Endodermal cell (in vitro differentiated cells): ENCODE measurements around the gene INSR. TPM values are rescaled to one million over a fixed set of nuclear protein-coding genes. Genes with fewer than 3 reads are reported as not detected.

Source experiments
- DNase-seq: peaks from one replicate; pipeline ENCODE4 v3.0.0-alpha.2; 2017
- H3K27ac ChIP-seq: 2 replicates; pipeline ENCODE4 v1.5.1; 2013; ENCODE audit warnings: mild to moderate bottlenecking, low read depth, low read length, moderate library complexity
- H3K27me3 ChIP-seq: 2 replicates; pipeline ENCODE4 v1.6.1; 2013; ENCODE audit warnings: mild to moderate bottlenecking, low read length, moderate library complexity; ENCODE audit not compliant: insufficient read depth, control insufficient read depth, poor library complexity, severe bottlenecking
- H3K36me3 ChIP-seq: 2 replicates; pipeline ENCODE4 v1.7.0; 2013; ENCODE audit warnings: mild to moderate bottlenecking, low read length, moderate library complexity; ENCODE audit not compliant: control insufficient read depth, insufficient read depth
- H3K4me1 ChIP-seq: one replicate; pipeline ENCODE4 v1.7.0; 2013; ENCODE audit warnings: low read length; ENCODE audit not compliant: control insufficient read depth, insufficient read depth
- H3K4me3 ChIP-seq: 2 replicates; pipeline ENCODE4 v1.5.1; 2013; ENCODE audit warnings: mild to moderate bottlenecking, low read length, moderate library complexity
- H3K9ac ChIP-seq: 2 replicates; pipeline ENCODE4 v1.6.1; 2013; ENCODE audit warnings: mild to moderate bottlenecking, low read length, moderate library complexity; ENCODE audit not compliant: poor library complexity, severe bottlenecking; ENCODE audit errors: extremely low read depth
- H3K9me3 ChIP-seq: 2 replicates; pipeline ENCODE4 v1.6.1; 2013; ENCODE audit warnings: mild to moderate bottlenecking, low read length, moderate library complexity; ENCODE audit not compliant: control insufficient read depth
- H3K27ac Mint-ChIP-seq: 2 replicates; pipeline ENCODE4 v1.8.0; 2020; ENCODE audit warnings: mixed read lengths
- H3K27me3 Mint-ChIP-seq: 2 replicates; pipeline ENCODE4 v1.8.0; 2021; ENCODE audit warnings: mild to moderate bottlenecking, mixed read lengths; ENCODE audit not compliant: insufficient read depth
- H3K36me3 Mint-ChIP-seq: 2 replicates; pipeline ENCODE4 v1.8.0; 2020; ENCODE audit warnings: low read depth, mixed read lengths
- H3K4me1 Mint-ChIP-seq: 2 replicates; pipeline ENCODE4 v1.8.0; 2020; ENCODE audit warnings: mixed read lengths
- H3K4me3 Mint-ChIP-seq: 2 replicates; pipeline ENCODE4 v1.8.0; 2020; ENCODE audit warnings: mild to moderate bottlenecking, moderate library complexity, mixed read lengths
- H3K9me3 Mint-ChIP-seq: 2 replicates; pipeline ENCODE4 v1.8.0; 2020; ENCODE audit warnings: mild to moderate bottlenecking, mixed read lengths
- WGBS, 2 experiments: methylation state at CpG; one replicate each; pipeline versions ENCODE4 v1.1.5 to v1.1.7; 2013; ENCODE audit warnings: missing lambda C conversion rate in 2 of 2, mixed read lengths in 1 of 2; ENCODE audit not compliant: insufficient coverage in 1 of 2, insufficient read length in 1 of 2; 5-methylcytosine and 5-hydroxymethylcytosine counted together
- long read RNA-seq, 4 experiments: library from polyadenylated mRNA in 2 of 4; library from RNA in 1 of 4; library from capped mRNA in 1 of 4; stranded (forward) in 3 of 4; unstranded in 1 of 4; transcript quantifications; one replicate each; pipeline ENCODE4 v2.0.0, GENCODE V29; 2020 to 2021; ENCODE audit warnings: inconsistent platforms in 1 of 4
- polyA plus RNA-seq, 2 experiments: library from polyadenylated mRNA; stranded (reverse); fragments of 50-300 nt; gene quantifications; one replicate each; pipeline ENCODE4 v1.2.3, GENCODE V29; 2013
- total RNA-seq, 2 donors: library from RNA; stranded (reverse); fragmentation: NEBNext Ultra II Directional in 1 of 2; extraction: Animal tissue kit (Norgen Biotek cat#: 25700) in 1 of 2; gene quantifications; 2 replicates in 1 of 2; 3 replicates in 1 of 2; pipeline ENCODE4 v1.2.1, GENCODE V29; 2021
- TF ChIP-seq, protein P1 (sequence below): fragments of 200-600 bp; sonication (generic); conservative IDR thresholded peaks from 2 replicates; pipeline ENCODE4 v1.5.0; 2021; ENCODE audit warnings: antibody characterized with exemption, mild to moderate bottlenecking

Gene INSR
- 10 to 100 TPM; 31.3 to 31.5 TPM for total RNA-seq
- 11.0 TPM for polyA plus RNA-seq (2013, experiment 1 of 2)
- polyA plus RNA-seq (2013, experiment 2 of 2), result 9.8 TPM
- long read RNA-seq, experiment 1, partial matches to known transcripts, result 1 of 5 reads
- long read RNA-seq, experiment 1, other reads (novel, unspliced or antisense), result 4 of 5 reads
- long read RNA-seq, experiment 2, full-length matches to known transcripts, result 3 of 19 reads
- long read RNA-seq, experiment 2, partial matches to known transcripts, result 4 of 19 reads
- long read RNA-seq, experiment 2, other reads (novel, unspliced or antisense), result 12 of 19 reads
- long read RNA-seq, experiment 3, partial matches to known transcripts, result 3 of 4 reads
- long read RNA-seq, experiment 3, other reads (novel, unspliced or antisense), result 1 of 4 reads
- long read RNA-seq, experiment 4, partial matches to known transcripts, result 1 of 3 reads
- long read RNA-seq, experiment 4, other reads (novel, unspliced or antisense), result 2 of 3 reads

DNA sequence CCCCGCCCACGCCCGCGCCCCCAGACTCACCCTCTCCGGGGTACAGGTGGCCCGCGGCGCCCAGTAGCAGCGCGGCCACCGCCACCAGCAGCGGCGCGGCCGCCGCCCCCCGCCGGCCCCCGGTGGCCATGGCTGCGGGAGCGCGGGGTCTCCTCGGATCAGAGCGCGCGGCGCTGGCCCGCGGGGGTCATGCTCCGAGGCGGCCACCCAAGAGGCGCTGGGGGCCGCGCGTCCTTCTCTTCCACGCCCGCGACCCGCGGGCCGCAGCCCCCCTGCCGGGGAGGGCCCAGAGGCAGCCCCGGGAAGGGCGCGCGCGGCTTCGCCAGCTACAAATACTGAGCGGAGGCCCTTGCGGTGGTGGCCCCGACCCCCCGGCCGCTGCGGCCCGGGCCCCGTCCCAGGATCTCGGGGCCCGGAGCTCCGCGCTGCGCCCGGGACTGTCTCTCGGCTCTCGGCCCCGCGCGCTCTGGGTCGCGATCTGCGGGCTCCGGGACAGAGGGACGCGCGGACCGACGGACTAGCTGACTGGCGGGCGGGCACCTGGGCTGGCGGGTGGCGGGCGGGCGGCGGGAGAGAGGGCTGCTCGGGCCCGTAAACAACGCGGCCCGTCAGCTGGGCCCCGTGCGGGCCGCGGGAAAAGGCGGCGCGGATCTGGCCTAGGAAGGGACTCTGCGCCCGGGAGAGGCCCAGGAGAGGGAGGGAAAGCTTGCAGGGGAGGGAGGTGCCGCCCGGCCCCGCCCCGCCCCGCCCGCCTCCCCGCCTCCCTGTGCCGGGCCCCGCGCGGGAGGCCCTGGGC, at the start of gene INSR:
TSS of gene INSR (minus strand) at position 653 of the 796 bp plus-strand sequence. CDS start at position 130, 523 bp downstream.
- Histone ChIP-seq H3K27me3 (peaks cover 14% of the 10 kb centered on the region), H3K9ac (peak within 1 kb of the TSS; percentile 15), H3K4me3 (peak within 1 kb of the TSS; percentile 81), H3K9me3 (no peaks in the 10 kb centered on the region), H3K27ac (no peak within 1 kb of the TSS), H3K36me3 (no peaks in the 10 kb centered on the region), H3K4me1 (no peaks in the 10 kb centered on the region)
- Mint-ChIP-seq H3K27ac (no peak within 1 kb of the TSS), H3K36me3 (no peaks in the 10 kb centered on the region), H3K4me1 (peaks cover 4% of the 10 kb centered on the region), H3K4me3 (peak within 1 kb of the TSS; percentile 63), H3K9me3 (peaks cover 2% of the 10 kb centered on the region), H3K27me3 (peaks cover 52% of the 10 kb centered on the region)
- TF ChIP-seq, protein P1, sequence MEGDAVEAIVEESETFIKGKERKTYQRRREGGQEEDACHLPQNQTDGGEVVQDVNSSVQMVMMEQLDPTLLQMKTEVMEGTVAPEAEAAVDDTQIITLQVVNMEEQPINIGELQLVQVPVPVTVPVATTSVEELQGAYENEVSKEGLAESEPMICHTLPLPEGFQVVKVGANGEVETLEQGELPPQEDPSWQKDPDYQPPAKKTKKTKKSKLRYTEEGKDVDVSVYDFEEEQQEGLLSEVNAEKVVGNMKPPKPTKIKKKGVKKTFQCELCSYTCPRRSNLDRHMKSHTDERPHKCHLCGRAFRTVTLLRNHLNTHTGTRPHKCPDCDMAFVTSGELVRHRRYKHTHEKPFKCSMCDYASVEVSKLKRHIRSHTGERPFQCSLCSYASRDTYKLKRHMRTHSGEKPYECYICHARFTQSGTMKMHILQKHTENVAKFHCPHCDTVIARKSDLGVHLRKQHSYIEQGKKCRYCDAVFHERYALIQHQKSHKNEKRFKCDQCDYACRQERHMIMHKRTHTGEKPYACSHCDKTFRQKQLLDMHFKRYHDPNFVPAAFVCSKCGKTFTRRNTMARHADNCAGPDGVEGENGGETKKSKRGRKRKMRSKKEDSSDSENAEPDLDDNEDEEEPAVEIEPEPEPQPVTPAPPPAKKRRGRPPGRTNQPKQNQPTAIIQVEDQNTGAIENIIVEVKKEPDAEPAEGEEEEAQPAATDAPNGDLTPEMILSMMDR, result no peak
- WGBS, 2 experiments, result 0 to 2% methylated on average over 11 to 108 of the region's 108 CpGs
- peak; percentile 95 for DNase-seq

DNA sequence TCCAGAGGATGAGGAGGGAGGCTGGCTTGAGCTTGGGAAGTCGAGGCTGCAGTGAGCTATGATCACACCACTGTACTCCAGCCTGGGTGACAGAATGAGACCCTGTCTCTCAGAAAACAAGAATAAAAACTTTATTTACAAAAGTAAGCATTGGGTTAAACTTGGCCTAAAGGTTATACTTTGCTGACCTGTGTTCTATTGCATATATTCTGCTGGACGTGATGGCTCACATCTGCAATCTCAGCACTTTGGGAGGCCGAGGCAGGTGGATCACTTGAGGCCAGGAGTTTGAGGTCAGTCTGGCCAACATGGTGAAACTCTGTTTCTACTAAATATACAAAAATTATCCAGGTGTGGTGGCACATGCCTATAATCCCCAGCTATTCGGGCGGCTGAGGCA, 47.9 kb upstream of the INSR start:
- H3K36me3 ChIP-seq, result no peaks in the 10 kb centered on the region
- H3K4me3 ChIP-seq, result no peak overlapping the region
- no peak overlapping the region for H3K27ac ChIP-seq
- H3K4me1 ChIP-seq, result no peaks in the 10 kb centered on the region
- no peak for DNase-seq
- no peaks in the 10 kb centered on the region for H3K36me3 Mint-ChIP-seq
- no peaks in the 10 kb centered on the region for H3K9me3 ChIP-seq
- H3K4me3 Mint-ChIP-seq, result no peak overlapping the region
- peaks cover 12% of the 10 kb centered on the region for H3K4me1 Mint-ChIP-seq
- H3K27ac Mint-ChIP-seq, result no peak overlapping the region
- no peaks in the 10 kb centered on the region for H3K27me3 Mint-ChIP-seq
- no peaks in the 10 kb centered on the region for H3K27me3 ChIP-seq
- H3K9ac ChIP-seq, result no peak overlapping the region
- no peaks in the 10 kb centered on the region for H3K9me3 Mint-ChIP-seq
- TF ChIP-seq, protein P1, result no peak
- 86 to 94% methylated on average over 5 of the region's 5 CpGs for WGBS, 2 experiments

DNA sequence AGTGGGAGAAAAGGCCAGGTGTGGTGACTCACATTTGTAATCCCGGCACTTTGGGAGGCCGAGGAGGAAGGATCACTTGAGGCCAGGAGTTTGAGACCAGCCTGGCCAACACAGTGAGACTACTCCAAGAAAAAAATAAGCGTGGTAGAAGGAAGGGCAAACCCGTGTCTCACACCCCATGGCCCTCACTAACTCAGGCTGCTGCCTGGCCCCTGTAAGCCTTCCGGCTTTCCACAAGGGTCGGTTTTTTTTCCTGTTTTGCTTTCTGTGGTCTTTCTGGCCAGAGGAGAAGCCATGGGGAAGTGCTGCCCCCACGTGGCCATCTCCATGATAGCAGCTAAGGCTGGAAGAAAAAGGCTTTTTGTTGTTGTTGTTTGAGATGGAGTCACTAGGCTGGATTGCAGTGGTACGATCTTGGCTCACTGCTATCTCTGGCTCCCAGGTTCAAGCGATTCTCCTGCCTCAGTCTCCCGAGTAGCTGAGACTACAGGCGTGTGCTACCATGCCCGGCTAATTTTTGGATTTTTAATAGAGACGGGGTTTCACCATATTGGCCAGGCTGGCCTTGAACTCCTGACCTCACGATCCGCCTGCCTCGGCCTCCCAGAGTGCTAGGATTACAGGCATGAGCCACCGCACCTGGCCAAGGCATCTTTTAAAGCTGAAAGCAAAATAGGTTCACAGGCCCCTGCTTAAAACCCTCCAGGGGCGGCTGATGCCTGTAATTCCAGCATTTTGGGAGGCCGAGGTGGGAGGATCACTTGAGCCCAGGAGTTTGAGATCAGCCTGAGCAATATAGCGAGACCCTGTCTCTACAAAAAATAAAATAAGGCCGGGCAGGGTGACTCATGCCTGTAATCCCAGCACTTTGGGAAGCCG, 47.0 kb upstream of the INSR start:
- Histone ChIP-seq H3K36me3 (no peaks in the 10 kb centered on the region), H3K9me3 (no peaks in the 10 kb centered on the region), H3K9ac (no peak overlapping the region), H3K4me3 (no peak overlapping the region), H3K27me3 (no peaks in the 10 kb centered on the region), H3K4me1 (no peaks in the 10 kb centered on the region), H3K27ac (no peak overlapping the region)
- H3K4me1 Mint-ChIP-seq, result peaks cover 12% of the 10 kb centered on the region
- no peaks in the 10 kb centered on the region for H3K9me3 Mint-ChIP-seq
- H3K27me3 Mint-ChIP-seq, result no peaks in the 10 kb centered on the region
- H3K36me3 Mint-ChIP-seq, result no peaks in the 10 kb centered on the region
- H3K27ac Mint-ChIP-seq, result peak overlapping the region; percentile 55
- TF ChIP-seq, protein P1, result peak; percentile 95
- DNase-seq, result peak; percentile 98
- H3K4me3 Mint-ChIP-seq, result no peak overlapping the region
- 42 to 58% methylated on average over 16 to 22 of the region's 22 CpGs for WGBS, 2 experiments
